Stomach (tissue), 4 donors: ENCODE results near the gene MCTP2.

Source experiments
- CTCF ChIP-seq, 7 experiments: fragments of 450-650 bp in 4 of 7; fragments of 200-600 bp in 3 of 7; sonication (generic) in 3 of 7; IDR thresholded peaks; one replicate each; pipeline ENCODE4 v1.5.1; 2016 to 2019; ENCODE audit warnings: antibody characterized with exemption in 7 of 7, control low read depth in 2 of 7, mild to moderate bottlenecking in 1 of 7
- EP300 ChIP-seq: sonication (generic); formaldehyde crosslinking; IDR thresholded peaks from one replicate; pipeline ENCODE4 v1.6.1; 2017; ENCODE audit warnings: antibody characterized with exemption
- POLR2A ChIP-seq, 4 donors: fragments of 450-650 bp; IDR thresholded peaks; one replicate each; pipeline ENCODE4 v1.6.1; 2016; ENCODE audit warnings: antibody characterized with exemption in 4 of 4, control low read depth in 2 of 4, mild to moderate bottlenecking in 1 of 4, moderate library complexity in 1 of 4
- POLR2AphosphoS5 ChIP-seq, 3 donors: sonication (generic); formaldehyde crosslinking; IDR thresholded peaks; one replicate each; pipeline ENCODE4 v1.6.1; 2016; ENCODE audit warnings: antibody characterized with exemption in 3 of 3

GRCh38 chr15:94323076-94323475, 91.7 kb downstream of the MCTP2 start:
- TF ChIP-seq CTCF (IDR thresholded peaks at IDR 0.05), result no peak
- TF ChIP-seq POLR2A (IDR thresholded peaks at IDR 0.05), result no peak
- TF ChIP-seq POLR2AphosphoS5 (IDR thresholded peaks at IDR 0.05), result no peak
- TF ChIP-seq EP300, result no peak
